GM21576 (cell line): ENCODE data around the gene CELSR1.
"Not testable (repeated sequence)": the region's sequence is repeated elsewhere in the genome, so short reads cannot be mapped to it uniquely, and the experiment has no call there.

Source experiments
- ATAC-seq: cut with Tn5 transposase; IDR thresholded peaks from one replicate; pipeline ENCODE4 v1.9.1; 2021; ENCODE audit warnings: mild to moderate bottlenecking, moderate library complexity; ENCODE audit not compliant: unreplicated experiment

The CELSR1 gene

GRCh38 chr22:46513908-46514550 is 23.4 kb downstream of the CELSR1 start:
- ATAC-seq: no peak

- ATAC-seq: no peak
Observed at GRCh38 chr22:46512683-46513082, 24.7 kb downstream of the CELSR1 start.

GRCh38 chr22:46512039-46512370 is 25.4 kb downstream of the CELSR1 start:
- ATAC-seq: no peak

GRCh38 chr22:46511151-46512038 is 26.0 kb downstream of the CELSR1 start:
- no peak for ATAC-seq

- no peak for ATAC-seq
Observed at GRCh38 chr22:46509416-46510089, 27.9 kb downstream of the CELSR1 start.

- no peak for ATAC-seq
Observed at GRCh38 chr22:46508491-46508999, 28.9 kb downstream of the CELSR1 start.

- ATAC-seq: no peak
Observed at GRCh38 chr22:46507451-46508425, 29.7 kb downstream of the CELSR1 start.

- no peak for ATAC-seq
Observed at GRCh38 chr22:46504584-46504983, 32.8 kb downstream of the CELSR1 start.

GRCh38 chr22:46502440-46503175 is 34.8 kb downstream of the CELSR1 start:
- ATAC-seq: no peak

- no peak for ATAC-seq
Observed at GRCh38 chr22:46501701-46502100, 35.7 kb downstream of the CELSR1 start.

- not testable (repeated sequence) for ATAC-seq
Observed at GRCh38 chr22:46501265-46501664, 36.2 kb downstream of the CELSR1 start.

- no peak for ATAC-seq
Observed at GRCh38 chr22:46500201-46500600, 37.2 kb downstream of the CELSR1 start.

- ATAC-seq: no peak
Observed at GRCh38 chr22:46499805-46500189, 37.6 kb downstream of the CELSR1 start.

- no peak for ATAC-seq
Observed at GRCh38 chr22:46491946-46492345, 45.5 kb downstream of the CELSR1 start.

GRCh38 chr22:46490538-46490937 is 46.9 kb downstream of the CELSR1 start:
- ATAC-seq: no peak

GRCh38 chr22:46486996-46487717 is 50.3 kb downstream of the CELSR1 start:
- no peak for ATAC-seq

- ATAC-seq: no peak
Observed at GRCh38 chr22:46484861-46485595, 52.4 kb downstream of the CELSR1 start.

- ATAC-seq: no peak
Observed at GRCh38 chr22:46484156-46484860, 53.1 kb downstream of the CELSR1 start.
